Measurements from ENCODE around the gene GJA4.
"Not testable (repeated sequence)": the region's sequence is repeated elsewhere in the genome, so short reads cannot be mapped to it uniquely, and the experiment has no call there.

GJA4 gene

GRCh38 chr1:34770891-34771504, 21.8 kb upstream of the GJA4 start:
- H3K27me3 ChIP-seq (ENCODE audit: insufficient read depth, insufficient read length), result peaks cover 2% of the 10 kb centered on the region
- H3K4me3 ChIP-seq (ENCODE audit: insufficient read length, low read depth), result no peak overlapping the region
- no peaks in the 10 kb centered on the region for H3K9me3 ChIP-seq (ENCODE audit: insufficient read depth, low read length)
- TF ChIP-seq SUZ12 (IDR thresholded peaks at IDR 0.05; ENCODE audit: extremely low read depth, insufficient read depth, insufficient read length), result no peak
- TF ChIP-seq ZNF274 (IDR thresholded peaks at IDR 0.05; ENCODE audit: low read depth, low read length), result no peak
- no peak for TF ChIP-seq YY1 (IDR thresholded peaks at IDR 0.05; ENCODE audit: insufficient read depth, insufficient read length)
- no peak for DNase-seq (ENCODE audit: low read depth, low spot score)
- no peak overlapping the region for H3K9ac ChIP-seq (ENCODE audit: insufficient read length, low read depth)
- no peaks in the 10 kb centered on the region for H3K36me3 ChIP-seq (ENCODE audit: insufficient read depth, insufficient read length, low read length)
- H3K4me1 ChIP-seq (ENCODE audit: insufficient read depth, insufficient read length), result peaks cover 8% of the 10 kb centered on the region

- TF ChIP-seq ZNF274 (IDR thresholded peaks at IDR 0.05; ENCODE audit: low read depth, low read length), result no peak
- no peak for TF ChIP-seq YY1 (IDR thresholded peaks at IDR 0.05; ENCODE audit: insufficient read depth, insufficient read length)
- TF ChIP-seq SUZ12 (IDR thresholded peaks at IDR 0.05; ENCODE audit: extremely low read depth, insufficient read depth, insufficient read length), result no peak
- no peak for DNase-seq (ENCODE audit: low read depth, low spot score)
- H3K4me1 ChIP-seq (ENCODE audit: insufficient read depth, insufficient read length), result peaks cover 8% of the 10 kb centered on the region
- H3K4me3 ChIP-seq (ENCODE audit: insufficient read length, low read depth), result no peak overlapping the region
- no peaks in the 10 kb centered on the region for H3K9me3 ChIP-seq (ENCODE audit: insufficient read depth, low read length)
- H3K36me3 ChIP-seq (ENCODE audit: insufficient read depth, insufficient read length, low read length), result no peaks in the 10 kb centered on the region
- no peak overlapping the region for H3K9ac ChIP-seq (ENCODE audit: insufficient read length, low read depth)
- H3K27me3 ChIP-seq (ENCODE audit: insufficient read depth, insufficient read length), result peaks cover 2% of the 10 kb centered on the region
These were observed 21.0 kb upstream of the GJA4 start for GRCh38 chr1:34771573-34772371.

GRCh38 chr1:34773114-34773513, 19.7 kb upstream of the GJA4 start:
- not testable (repeated sequence) for H3K4me3 ChIP-seq (ENCODE audit: insufficient read length, low read depth)

GRCh38 chr1:34774957-34775356, 17.8 kb upstream of the GJA4 start:
- H3K9me3 ChIP-seq (ENCODE audit: insufficient read depth, low read length), result no peaks in the 10 kb centered on the region
- H3K9ac ChIP-seq (ENCODE audit: insufficient read length, low read depth), result no peak overlapping the region
- peaks cover 14% of the 10 kb centered on the region for H3K27me3 ChIP-seq (ENCODE audit: insufficient read depth, insufficient read length)
- no peaks in the 10 kb centered on the region for H3K36me3 ChIP-seq (ENCODE audit: insufficient read depth, insufficient read length, low read length)
- no peak for DNase-seq (ENCODE audit: low read depth, low spot score)
- TF ChIP-seq YY1 (IDR thresholded peaks at IDR 0.05; ENCODE audit: insufficient read depth, insufficient read length), result no peak
- no peak for TF ChIP-seq SUZ12 (IDR thresholded peaks at IDR 0.05; ENCODE audit: extremely low read depth, insufficient read depth, insufficient read length)
- no peak for TF ChIP-seq ZNF274 (IDR thresholded peaks at IDR 0.05; ENCODE audit: low read depth, low read length)
- peaks cover 8% of the 10 kb centered on the region for H3K4me1 ChIP-seq (ENCODE audit: insufficient read depth, insufficient read length)
- H3K4me3 ChIP-seq (ENCODE audit: insufficient read length, low read depth), result no peak overlapping the region

More at GRCh38 chr1:34773114-34773513, 19.7 kb upstream of the GJA4 start:
- not testable (repeated sequence) for H3K27me3 ChIP-seq (ENCODE audit: insufficient read depth, insufficient read length); H3K4me1 ChIP-seq (ENCODE audit: insufficient read depth, insufficient read length); H3K36me3 ChIP-seq (ENCODE audit: insufficient read depth, insufficient read length, low read length); H3K9ac ChIP-seq (ENCODE audit: insufficient read length, low read depth); H3K9me3 ChIP-seq (ENCODE audit: insufficient read depth, low read length); DNase-seq (ENCODE audit: low read depth, low spot score)

GRCh38 chr1:34776911-34777310, 15.9 kb upstream of the GJA4 start:
- no peaks in the 10 kb centered on the region for H3K36me3 ChIP-seq (ENCODE audit: insufficient read depth, insufficient read length, low read length)
- H3K27me3 ChIP-seq (ENCODE audit: insufficient read depth, insufficient read length), result peaks cover 31% of the 10 kb centered on the region
- H3K4me3 ChIP-seq (ENCODE audit: insufficient read length, low read depth), result no peak overlapping the region
- TF ChIP-seq YY1 (IDR thresholded peaks at IDR 0.05; ENCODE audit: insufficient read depth, insufficient read length) (no peak), ZNF274 (IDR thresholded peaks at IDR 0.05; ENCODE audit: low read depth, low read length) (no peak), SUZ12 (IDR thresholded peaks at IDR 0.05; ENCODE audit: extremely low read depth, insufficient read depth, insufficient read length) (no peak)
- H3K4me1 ChIP-seq (ENCODE audit: insufficient read depth, insufficient read length), result no peaks in the 10 kb centered on the region
- no peaks in the 10 kb centered on the region for H3K9me3 ChIP-seq (ENCODE audit: insufficient read depth, low read length)
- no peak for DNase-seq (ENCODE audit: low read depth, low spot score)
- no peak overlapping the region for H3K9ac ChIP-seq (ENCODE audit: insufficient read length, low read depth)

- no peaks in the 10 kb centered on the region for H3K36me3 ChIP-seq (ENCODE audit: insufficient read depth, insufficient read length, low read length)
- H3K4me1 ChIP-seq (ENCODE audit: insufficient read depth, insufficient read length), result peaks cover 2% of the 10 kb centered on the region
- TF ChIP-seq ZNF274 (IDR thresholded peaks at IDR 0.05; ENCODE audit: low read depth, low read length) (no peak), YY1 (IDR thresholded peaks at IDR 0.05; ENCODE audit: insufficient read depth, insufficient read length) (no peak), SUZ12 (IDR thresholded peaks at IDR 0.05; ENCODE audit: extremely low read depth, insufficient read depth, insufficient read length) (no peak)
- DNase-seq (ENCODE audit: low read depth, low spot score), result no peak
- H3K4me3 ChIP-seq (ENCODE audit: insufficient read length, low read depth), result no peak overlapping the region
- peaks cover 39% of the 10 kb centered on the region for H3K27me3 ChIP-seq (ENCODE audit: insufficient read depth, insufficient read length)
- no peaks in the 10 kb centered on the region for H3K9me3 ChIP-seq (ENCODE audit: insufficient read depth, low read length)
- no peak overlapping the region for H3K9ac ChIP-seq (ENCODE audit: insufficient read length, low read depth)
These were observed 15.1 kb upstream of the GJA4 start for GRCh38 chr1:34777519-34778321.

GRCh38 chr1:34778381-34778780, 14.4 kb upstream of the GJA4 start:
- TF ChIP-seq ZNF274 (IDR thresholded peaks at IDR 0.05; ENCODE audit: low read depth, low read length) (no peak), YY1 (IDR thresholded peaks at IDR 0.05; ENCODE audit: insufficient read depth, insufficient read length) (no peak)
- DNase-seq (ENCODE audit: low read depth, low spot score), result no peak
- no peaks in the 10 kb centered on the region for H3K36me3 ChIP-seq (ENCODE audit: insufficient read depth, insufficient read length, low read length)

More at GRCh38 chr1:34778381-34778780, 14.4 kb upstream of the GJA4 start:
- Histone ChIP-seq H3K27me3 (ENCODE audit: insufficient read depth, insufficient read length) (peaks cover 42% of the 10 kb centered on the region), H3K4me1 (ENCODE audit: insufficient read depth, insufficient read length) (peaks cover 2% of the 10 kb centered on the region), H3K4me3 (ENCODE audit: insufficient read length, low read depth) (no peak overlapping the region), H3K9ac (ENCODE audit: insufficient read length, low read depth) (no peak overlapping the region), H3K9me3 (ENCODE audit: insufficient read depth, low read length) (no peaks in the 10 kb centered on the region)
